SK-N-SH (cell line): ENCODE measurements around the gene NR0B2. TPM values are rescaled to one million over a fixed set of nuclear protein-coding genes. Genes with fewer than 3 reads are reported as not detected.

ENCODE experiments used
- CTCF ChIA-PET: fragments of 300-600, 350-600 bp; formaldehyde crosslinking; extraction: SDS; loops from one replicate; lab custom pipeline; 2021; lab: Yijun Ruan, JAX
- POLR2A ChIA-PET: fragments of 350-600 bp; sonication (Branson Sonifier 250); formaldehyde crosslinking; extraction: SDS; loops from one replicate; lab custom pipeline; 2020; ENCODE audit warnings: antibody characterized with exemption, inconsistent platforms; lab: Yijun Ruan, JAX
- DNase-seq: peaks from one replicate; pipeline ENCODE4 v3.0.0; 2012
- H2AFZ ChIP-seq: fragments of 200-600 bp; sonication (generic); 2 replicates; pipeline ENCODE4 v1.8.1; 2016; ENCODE audit warnings: antibody characterized with exemption, mild to moderate bottlenecking, low read depth
- H3F3A ChIP-seq: fragments of 200-600 bp; sonication (generic); replicated peaks from 2 replicates; pipeline ENCODE3; 2016; ENCODE audit warnings: antibody characterized with exemption, mild to moderate bottlenecking; ENCODE audit not compliant: insufficient read depth
- H3K27ac ChIP-seq, 2 experiments: fragments of 200-500 bp in 1 of 2; fragments of 200-600 bp in 1 of 2; sonication (Bioruptor generic) in 1 of 2; sonication (generic), shearing (Covaris generic) in 1 of 2; 2 replicates each; pipeline versions ENCODE4 v1.5.1 to v1.6.1; 2014 to 2016; ENCODE audit warnings: low read depth in 2 of 2, inconsistent platforms in 1 of 2, low read length in 1 of 2, mild to moderate bottlenecking in 1 of 2, mixed read lengths in 1 of 2
- H3K27me3 ChIP-seq: fragments of 200-600 bp; sonication (generic), shearing (Covaris generic); 2 replicates; pipeline ENCODE4 v1.6.1; 2016; ENCODE audit warnings: mixed run types; ENCODE audit not compliant: insufficient read depth
- H3K36me3 ChIP-seq, 2 experiments: fragments of 200-500 bp in 1 of 2; fragments of 200-600 bp in 1 of 2; sonication (Bioruptor generic) in 1 of 2; sonication (generic) in 1 of 2; replicated peaks in 1 of 2; 2 replicates each; pipeline versions ENCODE3 to v1.5.1; 2014 to 2016; ENCODE audit warnings: low read length in 1 of 2, mild to moderate bottlenecking in 1 of 2; ENCODE audit not compliant: insufficient read depth in 2 of 2, control insufficient read depth in 1 of 2
- H3K4me1 ChIP-seq, 2 experiments: fragments of 200-500 bp in 1 of 2; fragments of 200-600 bp in 1 of 2; sonication (Bioruptor generic) in 1 of 2; sonication (generic), shearing (Covaris generic) in 1 of 2; 2 replicates each; pipeline versions ENCODE4 v1.5.1 to v1.6.1; 2014 to 2016; ENCODE audit warnings: low read depth in 1 of 2, low read length in 1 of 2, mixed run types in 1 of 2; ENCODE audit not compliant: insufficient read depth in 2 of 2, control insufficient read depth in 1 of 2
- H3K4me2 ChIP-seq: fragments of 200-600 bp; sonication (generic), shearing (Covaris generic); 2 replicates; pipeline ENCODE4 v1.6.1; 2017; ENCODE audit warnings: mixed run types
- H3K4me3 ChIP-seq, 2 experiments: fragments of 200-500 bp in 1 of 2; fragments of 200-600 bp in 1 of 2; sonication (Bioruptor generic) in 1 of 2; sonication (generic), shearing (Covaris generic) in 1 of 2; 2 replicates each; pipeline versions ENCODE4 v1.5.1 to v1.8.1; 2014 to 2016; ENCODE audit warnings: low read depth in 2 of 2, inconsistent platforms in 1 of 2, low read length in 1 of 2, mild to moderate bottlenecking in 1 of 2, mixed read lengths in 1 of 2, moderate library complexity in 1 of 2
- H3K79me2 ChIP-seq: fragments of 200-600 bp; sonication (generic); 2 replicates; pipeline ENCODE4 v1.8.1; 2017; ENCODE audit warnings: mild to moderate bottlenecking; ENCODE audit not compliant: insufficient read depth
- H3K9ac ChIP-seq: fragments of 200-600 bp; sonication (generic); 2 replicates; pipeline ENCODE4 v1.6.1; 2017; ENCODE audit warnings: mixed run types
- H3K9me2 ChIP-seq: fragments of 200-600 bp; sonication (generic); 2 replicates; pipeline ENCODE4 v1.6.1; 2017; ENCODE audit warnings: mixed run types
- H3K9me3 ChIP-seq: fragments of 200-600 bp; sonication (generic); 2 replicates; pipeline ENCODE4 v1.6.1; 2017; ENCODE audit warnings: mixed run types, mild to moderate bottlenecking, moderate library complexity
- H4K20me1 ChIP-seq: fragments of 200-600 bp; sonication (generic); 2 replicates; pipeline ENCODE4 v1.6.1; 2017; ENCODE audit warnings: mild to moderate bottlenecking, mixed run types; ENCODE audit not compliant: insufficient read depth
- CHD2 ChIP-seq: fragments of 150-350 bp; IDR thresholded peaks from 2 replicates; pipeline ENCODE4 v1.6.1; 2018; ENCODE audit warnings: low read length; ENCODE audit not compliant: partially characterized antibody
- ELF1 ChIP-seq: IDR thresholded peaks from 2 replicates; pipeline ENCODE4 v1.4.0; 2012
- FOXJ3 ChIP-seq: sonication (generic); formaldehyde crosslinking; IDR thresholded peaks from 2 replicates; pipeline ENCODE4 v1.5.1; 2020; ENCODE audit warnings: mild to moderate bottlenecking, missing genetic modification reagents
- JUND ChIP-seq: IDR thresholded peaks from 2 replicates; pipeline ENCODE4 v1.4.0; 2012
- MAX ChIP-seq: IDR thresholded peaks from 2 replicates; pipeline ENCODE4 v1.4.0; 2012; ENCODE audit warnings: low read depth
- MEF2A ChIP-seq: IDR thresholded peaks from 2 replicates; pipeline ENCODE4 v1.4.0; 2012; ENCODE audit warnings: low read depth, borderline replicate concordance
- MXI1 ChIP-seq: IDR thresholded peaks from 2 replicates; pipeline ENCODE4 v1.6.1; 2012; ENCODE audit warnings: mild to moderate bottlenecking, low read depth, low read length, improper control_type of control experiment
- RXRA ChIP-seq: IDR thresholded peaks from 2 replicates; pipeline ENCODE4 v1.4.0; 2012; ENCODE audit warnings: low read depth, mild to moderate bottlenecking, borderline replicate concordance
- SIN3A ChIP-seq: IDR thresholded peaks from 2 replicates; pipeline ENCODE4 v1.6.1; 2012; ENCODE audit warnings: low read depth, mild to moderate bottlenecking, low read length, moderate library complexity, borderline replicate concordance
- SMC3 ChIP-seq: IDR thresholded peaks from 2 replicates; pipeline ENCODE4 v1.6.1; 2012; ENCODE audit warnings: low read depth, low read length, improper control_type of control experiment
- TAF1 ChIP-seq: IDR thresholded peaks from 2 replicates; pipeline ENCODE4 v1.6.1; 2012; ENCODE audit warnings: low read depth, mild to moderate bottlenecking, low read length, moderate library complexity, borderline replicate concordance
- TCF12 ChIP-seq: IDR thresholded peaks from 2 replicates; pipeline ENCODE4 v1.4.0; 2012
- TEAD4 ChIP-seq: IDR thresholded peaks from 2 replicates; pipeline ENCODE4 v1.4.0; 2012; ENCODE audit warnings: mild to moderate bottlenecking, borderline replicate concordance; ENCODE audit not compliant: insufficient read depth
- USF2 ChIP-seq: fragments of 150-350 bp; IDR thresholded peaks from 2 replicates; pipeline ENCODE4 v1.6.1; 2017; ENCODE audit warnings: antibody characterized with exemption, low read length, low read depth, borderline replicate concordance
- ZBTB33 ChIP-seq: IDR thresholded peaks from 2 replicates; pipeline ENCODE4 v1.4.0; 2012; ENCODE audit warnings: low read depth, borderline replicate concordance
- WGBS: methylation state at CpG from one replicate; pipeline ENCODE4 v1.1.6; 2017; ENCODE audit warnings: low lambda C conversion rate; 5-methylcytosine and 5-hydroxymethylcytosine counted together
- polyA plus RNA-seq, 3 experiments: library from polyadenylated mRNA; depleted of rRNA; stranded (reverse); fragments of >200 nt; gene quantifications; 2 replicates each; pipeline ENCODE4 v1.2.3, GENCODE V29; 2012
- TF ChIP-seq, protein P1 (sequence below): fragments of 150-350 bp; IDR thresholded peaks from 2 replicates; pipeline ENCODE4 v1.6.1; 2016; ENCODE audit warnings: mild to moderate bottlenecking, low read depth, low read length
- TF ChIP-seq, protein P2 (sequence below): IDR thresholded peaks from 2 replicates; pipeline ENCODE4 v1.4.0; 2012; ENCODE audit warnings: low read depth, borderline replicate concordance
- TF ChIP-seq, protein P3 (sequence below): IDR thresholded peaks from 2 replicates; pipeline ENCODE4; 2012

NR0B2 gene
- polyA plus RNA-seq, 1 of the 3 experiments (the other 2 are of a cell fraction) = not detected

DNA sequence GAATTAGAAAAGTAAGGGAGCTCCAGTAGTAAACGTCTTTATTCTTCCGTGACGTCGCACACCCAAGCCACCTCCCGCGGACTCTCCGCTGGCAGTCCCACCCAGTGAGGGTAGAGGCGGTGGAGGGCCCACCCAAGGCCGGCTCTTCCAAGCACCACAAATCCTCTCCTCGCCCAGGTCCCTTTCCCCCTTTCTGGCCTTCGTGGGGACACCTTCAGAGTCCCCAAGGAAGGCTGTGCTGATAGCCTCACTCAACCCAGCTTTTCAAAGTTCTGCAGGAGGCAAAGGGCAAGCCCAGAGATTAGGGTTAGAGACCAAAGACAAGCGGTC, 23.3 kb downstream of the NR0B2 start:
- Histone ChIP-seq H3K9me2 (no peaks in the 10 kb centered on the region), H3K27ac (peak overlapping the region; percentile 84 to 88; a peak in 3 of 4 replicates), H3K27me3 (no peaks in the 10 kb centered on the region), H3K4me1 (peaks cover 0 to 16% of the 10 kb centered on the region in 2 experiments; a peak in 2 of 4 replicates), H3K9me3 (no peaks in the 10 kb centered on the region), H3K4me3 (peak overlapping the region; percentile 87 to 95), H3K9ac (peak overlapping the region; percentile 91), H3K4me2 (peak overlapping the region; percentile 97), H3K36me3 (peaks cover 39 to 42% of the 10 kb centered on the region in 2 experiments), H2AFZ (peak overlapping the region; percentile 95; the same call in 1 of the 2 replicates), H4K20me1 (no peaks in the 10 kb centered on the region; the same call in 1 of the 2 replicates), H3F3A (peaks cover 13% of the 10 kb centered on the region), H3K79me2 (peaks cover 45% of the 10 kb centered on the region)
- DNase-seq = no peak
- ChIA-PET CTCF (interaction anchor here (0.8 to 2.0 kb wide), 3 partner anchors 10 to 100 kb away, joined by 3 to 7 read pairs (median 3); partner anchors contain the start of genes GPATCH3 and NUDC), POLR2A (interaction anchor here (0.9 to 1.9 kb wide), 7 partner anchors 10 to 458 kb away, joined by 3 to 17 read pairs (median 4); partner anchors contain the start of genes DHDDS, GPATCH3 and NUDC)
- TF ChIP-seq TCF12 (no peak), FOXJ3 (CRISPR knock-in tag) (no peak), ELF1 (no peak), ZBTB33 (no peak), CHD2 (no peak), MAX (no peak), MEF2A (no peak), TEAD4 (no peak), JUND (no peak), MXI1 (no peak), RXRA (no peak), USF2 (no peak), TAF1 (no peak), SIN3A (no peak), SMC3 (no peak)
- TF ChIP-seq, protein P1, sequence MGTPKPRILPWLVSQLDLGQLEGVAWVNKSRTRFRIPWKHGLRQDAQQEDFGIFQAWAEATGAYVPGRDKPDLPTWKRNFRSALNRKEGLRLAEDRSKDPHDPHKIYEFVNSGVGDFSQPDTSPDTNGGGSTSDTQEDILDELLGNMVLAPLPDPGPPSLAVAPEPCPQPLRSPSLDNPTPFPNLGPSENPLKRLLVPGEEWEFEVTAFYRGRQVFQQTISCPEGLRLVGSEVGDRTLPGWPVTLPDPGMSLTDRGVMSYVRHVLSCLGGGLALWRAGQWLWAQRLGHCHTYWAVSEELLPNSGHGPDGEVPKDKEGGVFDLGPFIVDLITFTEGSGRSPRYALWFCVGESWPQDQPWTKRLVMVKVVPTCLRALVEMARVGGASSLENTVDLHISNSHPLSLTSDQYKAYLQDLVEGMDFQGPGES = no peak
- TF ChIP-seq, protein P2, sequence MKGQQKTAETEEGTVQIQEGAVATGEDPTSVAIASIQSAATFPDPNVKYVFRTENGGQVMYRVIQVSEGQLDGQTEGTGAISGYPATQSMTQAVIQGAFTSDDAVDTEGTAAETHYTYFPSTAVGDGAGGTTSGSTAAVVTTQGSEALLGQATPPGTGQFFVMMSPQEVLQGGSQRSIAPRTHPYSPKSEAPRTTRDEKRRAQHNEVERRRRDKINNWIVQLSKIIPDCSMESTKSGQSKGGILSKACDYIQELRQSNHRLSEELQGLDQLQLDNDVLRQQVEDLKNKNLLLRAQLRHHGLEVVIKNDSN = no peak
- TF ChIP-seq, protein P3, sequence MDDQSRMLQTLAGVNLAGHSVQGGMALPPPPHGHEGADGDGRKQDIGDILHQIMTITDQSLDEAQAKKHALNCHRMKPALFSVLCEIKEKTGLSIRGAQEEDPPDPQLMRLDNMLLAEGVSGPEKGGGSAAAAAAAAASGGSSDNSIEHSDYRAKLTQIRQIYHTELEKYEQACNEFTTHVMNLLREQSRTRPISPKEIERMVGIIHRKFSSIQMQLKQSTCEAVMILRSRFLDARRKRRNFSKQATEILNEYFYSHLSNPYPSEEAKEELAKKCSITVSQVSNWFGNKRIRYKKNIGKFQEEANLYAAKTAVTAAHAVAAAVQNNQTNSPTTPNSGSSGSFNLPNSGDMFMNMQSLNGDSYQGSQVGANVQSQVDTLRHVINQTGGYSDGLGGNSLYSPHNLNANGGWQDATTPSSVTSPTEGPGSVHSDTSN = no peak
- 0% methylated on average over 2 of the region's 12 CpGs for WGBS
